ENCODE data around the gene RNASE8. TPM values are rescaled to one million over a fixed set of nuclear protein-coding genes. Genes with fewer than 3 reads are reported as not detected.

Gene RNASE8
- polyA plus RNA-seq, 3 donors: not detected

- Mint-ChIP-seq H3K4me3 (peak overlapping the region in 1 of 2 donors; percentile 17), H3K36me3 (no peaks in the 10 kb centered on the region), H3K27ac (peak overlapping the region in 1 of 7 donors; percentile 33), H3K4me1 (peaks cover 38% of the 10 kb centered on the region), H3K9me3 (peaks cover 0 to 4% (median 1%) of the 10 kb centered on the region in 7 donors), H3K27me3 (ENCODE audit: low read depth in 3 of 3) (peaks cover 42 to 51% (median 46%) of the 10 kb centered on the region in 3 donors)
- intact Hi-C loops (cut with micrococcal nuclease): no loop called here
- Histone ChIP-seq H3K4me2 (replicated peaks; ENCODE audit: extremely low read depth, low read length, poor library complexity, severe bottlenecking) (no peak overlapping the region), H2AFZ (ENCODE audit: insufficient read depth, low read depth, low read length, poor library complexity, severe bottlenecking) (no peak overlapping the region), H3K27ac (ENCODE audit: low read depth in 1 of 2, low read length in 2 of 2) (no peak overlapping the region), H3K4me1 (ENCODE audit: control insufficient read depth in 1 of 2, insufficient read depth in 2 of 2, low read length in 2 of 2) (peaks cover 35 to 40% of the 10 kb centered on the region in 2 donors), H3K36me3 (replicated peaks in 1 of 2; ENCODE audit: control insufficient read depth in 1 of 2, insufficient read depth in 2 of 2, low read length in 2 of 2) (no peaks in the 10 kb centered on the region), H3K4me3 (replicated peaks in 1 of 3; ENCODE audit: low read depth in 2 of 3, low read length in 3 of 3) (no peak overlapping the region), H4K20me1 (ENCODE audit: insufficient read depth, low read length) (no peaks in the 10 kb centered on the region), H3K9ac (ENCODE audit: insufficient read depth, low read length, poor library complexity, severe bottlenecking) (no peak overlapping the region), H3K27me3 (ENCODE audit: control insufficient read depth in 2 of 2, insufficient read depth in 2 of 2, low read length in 2 of 2) (peaks cover 15 to 37% of the 10 kb centered on the region in 2 donors), H3K9me3 (replicated peaks in 1 of 2; ENCODE audit: control insufficient read depth in 1 of 2, insufficient read depth in 1 of 2, low read length in 2 of 2) (peaks cover 2 to 4% of the 10 kb centered on the region in 2 donors), H3K79me2 (ENCODE audit: insufficient read depth, low read length) (no peaks in the 10 kb centered on the region)
- TF ChIP-seq, protein P1, sequence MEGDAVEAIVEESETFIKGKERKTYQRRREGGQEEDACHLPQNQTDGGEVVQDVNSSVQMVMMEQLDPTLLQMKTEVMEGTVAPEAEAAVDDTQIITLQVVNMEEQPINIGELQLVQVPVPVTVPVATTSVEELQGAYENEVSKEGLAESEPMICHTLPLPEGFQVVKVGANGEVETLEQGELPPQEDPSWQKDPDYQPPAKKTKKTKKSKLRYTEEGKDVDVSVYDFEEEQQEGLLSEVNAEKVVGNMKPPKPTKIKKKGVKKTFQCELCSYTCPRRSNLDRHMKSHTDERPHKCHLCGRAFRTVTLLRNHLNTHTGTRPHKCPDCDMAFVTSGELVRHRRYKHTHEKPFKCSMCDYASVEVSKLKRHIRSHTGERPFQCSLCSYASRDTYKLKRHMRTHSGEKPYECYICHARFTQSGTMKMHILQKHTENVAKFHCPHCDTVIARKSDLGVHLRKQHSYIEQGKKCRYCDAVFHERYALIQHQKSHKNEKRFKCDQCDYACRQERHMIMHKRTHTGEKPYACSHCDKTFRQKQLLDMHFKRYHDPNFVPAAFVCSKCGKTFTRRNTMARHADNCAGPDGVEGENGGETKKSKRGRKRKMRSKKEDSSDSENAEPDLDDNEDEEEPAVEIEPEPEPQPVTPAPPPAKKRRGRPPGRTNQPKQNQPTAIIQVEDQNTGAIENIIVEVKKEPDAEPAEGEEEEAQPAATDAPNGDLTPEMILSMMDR (IDR thresholded peaks at IDR 0.05): no peak
- 43% methylated on average over 3 of the region's 3 CpGs for WGBS (ENCODE audit: insufficient coverage)
- DNase-seq: no peak
Observed at GRCh38 chr14:21026988-21027315, 30.7 kb upstream of the RNASE8 start.

GRCh38 chr14:21029917-21030316 lies 27.7 kb upstream of the RNASE8 start, which contains the start of gene TPPP2:
Gene TPPP2 (plus strand): TSS chr14:21030217. CDS start chr14:21030582, 365 bp downstream.
- H3K27ac Mint-ChIP-seq: no peak within 1 kb of the TSS
- no peaks in the 10 kb centered on the region for H3K36me3 Mint-ChIP-seq

More at GRCh38 chr14:21029917-21030316, 27.7 kb upstream of the RNASE8 start, which contains the start of gene TPPP2:
- Histone ChIP-seq H3K9me3 (replicated peaks in 1 of 2; ENCODE audit: control insufficient read depth in 1 of 2, insufficient read depth in 1 of 2, low read length in 2 of 2) (no peaks in the 10 kb centered on the region), H3K36me3 (replicated peaks in 1 of 2; ENCODE audit: control insufficient read depth in 1 of 2, insufficient read depth in 2 of 2, low read length in 2 of 2) (no peaks in the 10 kb centered on the region), H3K4me1 (ENCODE audit: control insufficient read depth in 1 of 2, insufficient read depth in 2 of 2, low read length in 2 of 2) (peaks cover 8 to 25% of the 10 kb centered on the region in 2 donors), H3K4me3 (replicated peaks in 1 of 3; ENCODE audit: low read depth in 2 of 3, low read length in 3 of 3) (no peak within 1 kb of the TSS), H3K4me2 (replicated peaks; ENCODE audit: extremely low read depth, low read length, poor library complexity, severe bottlenecking) (no peak within 1 kb of the TSS), H2AFZ (ENCODE audit: insufficient read depth, low read depth, low read length, poor library complexity, severe bottlenecking) (no peak within 1 kb of the TSS), H3K79me2 (ENCODE audit: insufficient read depth, low read length) (no peaks in the 10 kb centered on the region), H3K27ac (ENCODE audit: low read depth in 1 of 2, low read length in 2 of 2) (no peak within 1 kb of the TSS), H4K20me1 (ENCODE audit: insufficient read depth, low read length) (no peaks in the 10 kb centered on the region), H3K27me3 (ENCODE audit: control insufficient read depth in 2 of 2, insufficient read depth in 2 of 2, low read length in 2 of 2) (peaks cover 8 to 23% of the 10 kb centered on the region in 2 donors), H3K9ac (ENCODE audit: insufficient read depth, low read length, poor library complexity, severe bottlenecking) (no peak within 1 kb of the TSS)
- H3K4me1 Mint-ChIP-seq: peaks cover 22% of the 10 kb centered on the region
- WGBS (ENCODE audit: insufficient coverage): 86% methylated on average over 1 of the region's 5 CpGs
- peaks cover 25 to 30% (median 27%) of the 10 kb centered on the region in 3 donors for H3K27me3 Mint-ChIP-seq (ENCODE audit: low read depth in 3 of 3)
- TF ChIP-seq, protein P1 (IDR thresholded peaks at IDR 0.05): no peak
- peaks cover 0 to 2% (median 0%) of the 10 kb centered on the region in 7 donors for H3K9me3 Mint-ChIP-seq
- no peak for DNase-seq
- no peak within 1 kb of the TSS for H3K4me3 Mint-ChIP-seq
- intact Hi-C loops (cut with micrococcal nuclease): no loop called here

Data from CD14-positive monocyte (primary cell).